Astrocyte (in vitro differentiated cells and primary cell): Measurements from ENCODE around the gene IFITM2. TPM values are rescaled to one million over a fixed set of nuclear protein-coding genes. Genes with fewer than 3 reads are reported as not detected.
"Not testable (repeated sequence)": the region's sequence is repeated elsewhere in the genome, so short reads cannot be mapped to it uniquely, and the experiment has no call there.

Experiments used
- DNase-seq: peaks from one replicate; pipeline ENCODE4 v3.0.0-alpha.2; 2010; ENCODE audit warnings: low read depth
- FAIRE-seq: peaks from 2 replicates; lab custom pipeline; 2011; peaks lifted over from hg19 to GRCh38; lab: Jason Lieb, UNC
- H2AFZ ChIP-seq: 2 replicates; pipeline ENCODE4 v1.6.0; 2012; ENCODE audit warnings: low read depth, low read length, inconsistent platforms
- H3K27ac ChIP-seq: 2 replicates; pipeline ENCODE4 v1.5.1; 2011; ENCODE audit warnings: low read depth, low read length, inconsistent platforms
- H3K27me3 ChIP-seq: 2 replicates; pipeline ENCODE4 v1.6.0; 2011; ENCODE audit warnings: low read length, inconsistent platforms; ENCODE audit not compliant: insufficient read depth
- H3K36me3 ChIP-seq: 2 replicates; pipeline ENCODE4 v1.5.1; 2011; ENCODE audit warnings: low read length, inconsistent platforms; ENCODE audit not compliant: insufficient read depth
- H3K4me1 ChIP-seq: 2 replicates; pipeline ENCODE4 v1.5.1; 2011; ENCODE audit warnings: low read length, inconsistent platforms; ENCODE audit not compliant: insufficient read depth
- H3K4me2 ChIP-seq: 2 replicates; pipeline ENCODE4 v1.6.0; 2012; ENCODE audit warnings: low read length, inconsistent platforms
- H3K4me3 ChIP-seq: 2 replicates; pipeline ENCODE4 v1.5.1; 2011; ENCODE audit warnings: low read depth, mild to moderate bottlenecking, low read length, inconsistent platforms; ENCODE audit not compliant: insufficient read depth
- H3K79me2 ChIP-seq: 2 replicates; pipeline ENCODE4 v1.6.0; 2012; ENCODE audit warnings: mild to moderate bottlenecking, low read length, inconsistent platforms; ENCODE audit not compliant: insufficient read depth
- H3K9ac ChIP-seq: 2 replicates; pipeline ENCODE4 v1.6.0; 2012; ENCODE audit warnings: mild to moderate bottlenecking, low read length, inconsistent platforms
- H3K9me3 ChIP-seq: 2 replicates; pipeline ENCODE4 v1.5.1; 2012; ENCODE audit warnings: low read depth, mild to moderate bottlenecking, low read length, inconsistent platforms; ENCODE audit not compliant: insufficient read depth
- H4K20me1 ChIP-seq: 2 replicates; pipeline ENCODE4 v1.6.0; 2012; ENCODE audit warnings: low read length, inconsistent platforms; ENCODE audit not compliant: insufficient read depth
- H3K27ac Mint-ChIP-seq: one replicate; pipeline ENCODE4 v1.8.0; 2021; ENCODE audit warnings: mild to moderate bottlenecking, mixed read lengths; ENCODE audit not compliant: unreplicated experiment
- H3K27me3 Mint-ChIP-seq: one replicate; pipeline ENCODE4 v1.8.0; 2021; ENCODE audit warnings: low read depth, mixed read lengths; ENCODE audit not compliant: unreplicated experiment
- H3K36me3 Mint-ChIP-seq: one replicate; pipeline ENCODE4 v1.8.0; 2021; ENCODE audit warnings: low read depth, mixed read lengths; ENCODE audit not compliant: unreplicated experiment
- H3K4me1 Mint-ChIP-seq: one replicate; pipeline ENCODE4 v1.8.0; 2021; ENCODE audit warnings: low read depth, mixed read lengths; ENCODE audit not compliant: unreplicated experiment
- H3K4me3 Mint-ChIP-seq: one replicate; pipeline ENCODE4 v1.8.0; 2021; ENCODE audit warnings: mild to moderate bottlenecking, moderate library complexity, mixed read lengths; ENCODE audit not compliant: unreplicated experiment
- H3K9me3 Mint-ChIP-seq: one replicate; pipeline ENCODE4 v1.8.0; 2021; ENCODE audit warnings: mild to moderate bottlenecking, mixed read lengths; ENCODE audit not compliant: unreplicated experiment
- CTCF ChIP-seq: IDR thresholded peaks from 2 replicates; pipeline ENCODE4 v1.5.1; 2011; ENCODE audit warnings: low read depth, mild to moderate bottlenecking, inconsistent platforms, low read length, moderate library complexity; ENCODE audit not compliant: insufficient read depth
- EZH2 ChIP-seq: IDR thresholded peaks from 2 replicates; pipeline ENCODE4 v1.6.1; 2012; ENCODE audit warnings: mild to moderate bottlenecking, low read length, inconsistent platforms; ENCODE audit not compliant: insufficient read depth
- total RNA-seq: library from RNA; stranded (reverse); gene quantifications from 2 replicates; pipeline ENCODE4 v1.2.1, GENCODE V29; 2021

IFITM2 gene
- total RNA-seq, 1 donor from 2014 or later: 474 TPM

- Histone ChIP-seq H3K4me2 (no peak overlapping the region), H3K4me1 (peaks cover 6% of the 10 kb centered on the region), H2AFZ (no peak overlapping the region), H3K9ac (no peak overlapping the region), H3K27me3 (no peaks in the 10 kb centered on the region), H3K27ac (no peak overlapping the region), H4K20me1 (no peaks in the 10 kb centered on the region), H3K4me3 (no peak overlapping the region), H3K9me3 (no peaks in the 10 kb centered on the region), H3K36me3 (no peaks in the 10 kb centered on the region), H3K79me2 (no peaks in the 10 kb centered on the region)
- DNase-seq (no peak), FAIRE-seq (no peak)
- H3K36me3 Mint-ChIP-seq: no peaks in the 10 kb centered on the region
- no peak overlapping the region for H3K4me3 Mint-ChIP-seq
- H3K4me1 Mint-ChIP-seq: peaks cover 21% of the 10 kb centered on the region
- peaks cover 7% of the 10 kb centered on the region for H3K27me3 Mint-ChIP-seq
- H3K27ac Mint-ChIP-seq: no peak overlapping the region
- no peaks in the 10 kb centered on the region for H3K9me3 Mint-ChIP-seq
- no peak for TF ChIP-seq EZH2
- TF ChIP-seq CTCF: no peak
These were observed 25.2 kb downstream of the IFITM2 start for GRCh38 chr11:332651-333480.

- H2AFZ ChIP-seq: peak overlapping the region; percentile 75
- H3K4me1 ChIP-seq, H3K79me2 ChIP-seq, H4K20me1 ChIP-seq, H3K9me3 Mint-ChIP-seq, H3K27ac ChIP-seq, H3K4me3 ChIP-seq, DNase-seq, H3K4me3 Mint-ChIP-seq, H3K9ac ChIP-seq, FAIRE-seq, H3K27me3 Mint-ChIP-seq, H3K9me3 ChIP-seq, H3K36me3 ChIP-seq, H3K27me3 ChIP-seq, H3K4me2 ChIP-seq, H3K36me3 Mint-ChIP-seq: not testable (repeated sequence)
- Mint-ChIP-seq H3K27ac (peak overlapping the region; percentile 53), H3K4me1 (peaks cover 21% of the 10 kb centered on the region)
These were observed 26.1 kb downstream of the IFITM2 start for GRCh38 chr11:333616-334263.

GRCh38 chr11:334264-334994, 26.8 kb downstream of the IFITM2 start:
- Mint-ChIP-seq H3K9me3 (no peaks in the 10 kb centered on the region), H3K4me1 (peaks cover 21% of the 10 kb centered on the region), H3K27ac (peak overlapping the region; percentile 69), H3K4me3 (no peak overlapping the region), H3K36me3 (no peaks in the 10 kb centered on the region), H3K27me3 (peaks cover 7% of the 10 kb centered on the region)
- H4K20me1 ChIP-seq: no peaks in the 10 kb centered on the region
- H3K27me3 ChIP-seq: no peaks in the 10 kb centered on the region
- no peak overlapping the region for H3K4me3 ChIP-seq
- no peak overlapping the region for H3K9ac ChIP-seq
- H3K4me1 ChIP-seq: peaks cover 6% of the 10 kb centered on the region
- H3K79me2 ChIP-seq: no peaks in the 10 kb centered on the region
- H3K4me2 ChIP-seq: no peak overlapping the region
- FAIRE-seq (no peak), DNase-seq (peak; percentile 45)
- no peaks in the 10 kb centered on the region for H3K9me3 ChIP-seq
- no peak for TF ChIP-seq CTCF
- no peak for TF ChIP-seq EZH2
- H2AFZ ChIP-seq: peak overlapping the region; percentile 75
- H3K27ac ChIP-seq: no peak overlapping the region
- no peaks in the 10 kb centered on the region for H3K36me3 ChIP-seq
